ENCODE results near the gene RGP1.

Gene RGP1

GRCh38 chr9:35708146-35708545, 40.9 kb upstream of the RGP1 start:
- peaks cover 11% of the 10 kb centered on the region for H3K4me1 ChIP-seq (ENCODE audit: low read depth, poor library complexity, severe bottlenecking)
- H4K20me1 ChIP-seq (ENCODE audit: insufficient read depth): no peaks in the 10 kb centered on the region
- no peaks in the 10 kb centered on the region for H3K27me3 ChIP-seq (ENCODE audit: insufficient read depth, low read depth)
- no peak for TF ChIP-seq CTCF (conservative IDR thresholded peaks at IDR 0.05; ENCODE audit: low read depth, low read length)
- no peaks in the 10 kb centered on the region for H3K36me3 ChIP-seq (ENCODE audit: insufficient read depth)
- H3K9ac ChIP-seq: no peak overlapping the region
- no peak overlapping the region for H3K4me3 ChIP-seq (IDR thresholded peaks at IDR 0.05; ENCODE audit: insufficient read depth, low read depth, low read length)
- no peak overlapping the region for H2AFZ ChIP-seq (ENCODE audit: low read depth)
- no peaks in the 10 kb centered on the region for H3K79me2 ChIP-seq (ENCODE audit: insufficient read depth, low read depth)
- no peak overlapping the region for H3K4me2 ChIP-seq
- no peak overlapping the region for H3K27ac ChIP-seq

GRCh38 chr9:35710818-35711500, 38.1 kb upstream of the RGP1 start:
- Histone ChIP-seq H3K36me3 (ENCODE audit: insufficient read depth) (no peaks in the 10 kb centered on the region), H3K4me3 (IDR thresholded peaks at IDR 0.05; ENCODE audit: insufficient read depth, low read depth, low read length) (no peak overlapping the region), H3K4me1 (ENCODE audit: low read depth, poor library complexity, severe bottlenecking) (peaks cover 11% of the 10 kb centered on the region), H4K20me1 (ENCODE audit: insufficient read depth) (no peaks in the 10 kb centered on the region), H3K79me2 (ENCODE audit: insufficient read depth, low read depth) (no peaks in the 10 kb centered on the region), H3K27me3 (ENCODE audit: insufficient read depth, low read depth) (no peaks in the 10 kb centered on the region), H3K27ac (no peak overlapping the region), H3K9ac (no peak overlapping the region), H2AFZ (ENCODE audit: low read depth) (no peak overlapping the region), H3K4me2 (no peak overlapping the region)
- TF ChIP-seq CTCF (conservative IDR thresholded peaks at IDR 0.05; ENCODE audit: low read depth, low read length): no peak

GRCh38 chr9:35711501-35712428, 37.3 kb upstream of the RGP1 start:
- H3K9ac ChIP-seq: no peak overlapping the region
- no peak overlapping the region for H3K4me3 ChIP-seq (IDR thresholded peaks at IDR 0.05; ENCODE audit: insufficient read depth, low read depth, low read length)
- no peak for TF ChIP-seq CTCF (conservative IDR thresholded peaks at IDR 0.05; ENCODE audit: low read depth, low read length)
- no peaks in the 10 kb centered on the region for H4K20me1 ChIP-seq (ENCODE audit: insufficient read depth)
- no peak overlapping the region for H3K27ac ChIP-seq
- no peak overlapping the region for H2AFZ ChIP-seq (ENCODE audit: low read depth)
- no peaks in the 10 kb centered on the region for H3K79me2 ChIP-seq (ENCODE audit: insufficient read depth, low read depth)
- no peaks in the 10 kb centered on the region for H3K27me3 ChIP-seq (ENCODE audit: insufficient read depth, low read depth)
- H3K36me3 ChIP-seq (ENCODE audit: insufficient read depth): no peaks in the 10 kb centered on the region
- peaks cover 11% of the 10 kb centered on the region for H3K4me1 ChIP-seq (ENCODE audit: low read depth, poor library complexity, severe bottlenecking)
- H3K4me2 ChIP-seq: no peak overlapping the region

GRCh38 chr9:35712762-35713400, 36.2 kb upstream of the RGP1 start:
- no peak overlapping the region for H2AFZ ChIP-seq (ENCODE audit: low read depth)
- no peaks in the 10 kb centered on the region for H3K27me3 ChIP-seq (ENCODE audit: insufficient read depth, low read depth)
- no peaks in the 10 kb centered on the region for H3K79me2 ChIP-seq (ENCODE audit: insufficient read depth, low read depth)
- no peaks in the 10 kb centered on the region for H4K20me1 ChIP-seq (ENCODE audit: insufficient read depth)
- H3K4me3 ChIP-seq (IDR thresholded peaks at IDR 0.05; ENCODE audit: insufficient read depth, low read depth, low read length): no peak overlapping the region
- H3K36me3 ChIP-seq (ENCODE audit: insufficient read depth): peaks cover 3% of the 10 kb centered on the region; the same call in 1 of the 2 replicates
- TF ChIP-seq CTCF (conservative IDR thresholded peaks at IDR 0.05; ENCODE audit: low read depth, low read length): no peak
- H3K9ac ChIP-seq: no peak overlapping the region
- peaks cover 11% of the 10 kb centered on the region for H3K4me1 ChIP-seq (ENCODE audit: low read depth, poor library complexity, severe bottlenecking)
- H3K4me2 ChIP-seq: no peak overlapping the region
- H3K27ac ChIP-seq: no peak overlapping the region

All from KMS-11 (cell line).